ENCODE measurements around the gene LARGE1. TPM values are rescaled to one million over a fixed set of nuclear protein-coding genes. Genes with fewer than 3 reads are reported as not detected.

LARGE1 gene
- total and polyA plus RNA-seq, 2 of the 13 experiments (the other 11 are each of a cell fraction or from before 2014, with no cell fraction given): 8.4 to 11.0 TPM

DNA sequence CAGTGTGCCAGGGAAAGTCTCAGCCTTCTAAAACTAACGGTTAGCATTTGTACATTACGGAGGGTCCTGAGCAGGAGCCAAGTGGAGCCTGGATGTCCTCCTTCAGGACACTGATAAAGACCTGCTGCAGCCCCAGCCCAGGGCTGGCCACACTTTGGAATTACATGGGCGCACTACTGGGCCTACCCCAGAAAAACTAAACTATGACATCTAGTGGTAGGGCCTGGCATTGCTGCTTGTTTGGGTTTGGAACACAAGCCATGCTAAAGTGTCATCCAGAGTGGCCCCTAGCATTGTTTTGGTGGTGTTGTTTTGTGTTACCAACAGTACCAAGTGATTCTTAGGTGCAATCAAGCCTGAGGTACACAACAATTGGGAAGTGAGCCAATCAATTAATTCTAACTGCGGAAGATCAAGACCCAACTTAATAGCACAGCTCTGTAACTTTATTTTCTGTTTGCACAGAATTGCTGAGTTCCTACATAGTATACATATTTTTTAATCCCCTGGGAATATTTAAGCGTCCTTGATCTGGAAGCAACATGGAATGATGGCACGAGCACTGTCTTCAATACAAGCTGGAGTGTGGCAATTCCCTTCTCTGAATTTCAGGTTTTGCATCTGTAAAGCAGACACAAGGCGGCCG, 340.7 kb downstream of the LARGE1 start (continued):
- TF ChIP-seq, protein P1, sequence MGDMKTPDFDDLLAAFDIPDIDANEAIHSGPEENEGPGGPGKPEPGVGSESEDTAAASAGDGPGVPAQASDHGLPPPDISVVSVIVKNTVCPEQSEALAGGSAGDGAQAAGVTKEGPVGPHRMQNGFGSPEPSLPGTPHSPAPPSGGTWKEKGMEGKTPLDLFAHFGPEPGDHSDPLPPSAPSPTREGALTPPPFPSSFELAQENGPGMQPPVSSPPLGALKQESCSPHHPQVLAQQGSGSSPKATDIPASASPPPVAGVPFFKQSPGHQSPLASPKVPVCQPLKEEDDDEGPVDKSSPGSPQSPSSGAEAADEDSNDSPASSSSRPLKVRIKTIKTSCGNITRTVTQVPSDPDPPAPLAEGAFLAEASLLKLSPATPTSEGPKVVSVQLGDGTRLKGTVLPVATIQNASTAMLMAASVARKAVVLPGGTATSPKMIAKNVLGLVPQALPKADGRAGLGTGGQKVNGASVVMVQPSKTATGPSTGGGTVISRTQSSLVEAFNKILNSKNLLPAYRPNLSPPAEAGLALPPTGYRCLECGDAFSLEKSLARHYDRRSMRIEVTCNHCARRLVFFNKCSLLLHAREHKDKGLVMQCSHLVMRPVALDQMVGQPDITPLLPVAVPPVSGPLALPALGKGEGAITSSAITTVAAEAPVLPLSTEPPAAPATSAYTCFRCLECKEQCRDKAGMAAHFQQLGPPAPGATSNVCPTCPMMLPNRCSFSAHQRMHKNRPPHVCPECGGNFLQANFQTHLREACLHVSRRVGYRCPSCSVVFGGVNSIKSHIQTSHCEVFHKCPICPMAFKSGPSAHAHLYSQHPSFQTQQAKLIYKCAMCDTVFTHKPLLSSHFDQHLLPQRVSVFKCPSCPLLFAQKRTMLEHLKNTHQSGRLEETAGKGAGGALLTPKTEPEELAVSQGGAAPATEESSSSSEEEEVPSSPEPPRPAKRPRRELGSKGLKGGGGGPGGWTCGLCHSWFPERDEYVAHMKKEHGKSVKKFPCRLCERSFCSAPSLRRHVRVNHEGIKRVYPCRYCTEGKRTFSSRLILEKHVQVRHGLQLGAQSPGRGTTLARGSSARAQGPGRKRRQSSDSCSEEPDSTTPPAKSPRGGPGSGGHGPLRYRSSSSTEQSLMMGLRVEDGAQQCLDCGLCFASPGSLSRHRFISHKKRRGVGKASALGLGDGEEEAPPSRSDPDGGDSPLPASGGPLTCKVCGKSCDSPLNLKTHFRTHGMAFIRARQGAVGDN (CRISPR knock-in tag; IDR thresholded peaks at IDR 0.05): peak; percentile 32; the same call in 1 of the 2 replicates
- TF ChIP-seq, protein P2, sequence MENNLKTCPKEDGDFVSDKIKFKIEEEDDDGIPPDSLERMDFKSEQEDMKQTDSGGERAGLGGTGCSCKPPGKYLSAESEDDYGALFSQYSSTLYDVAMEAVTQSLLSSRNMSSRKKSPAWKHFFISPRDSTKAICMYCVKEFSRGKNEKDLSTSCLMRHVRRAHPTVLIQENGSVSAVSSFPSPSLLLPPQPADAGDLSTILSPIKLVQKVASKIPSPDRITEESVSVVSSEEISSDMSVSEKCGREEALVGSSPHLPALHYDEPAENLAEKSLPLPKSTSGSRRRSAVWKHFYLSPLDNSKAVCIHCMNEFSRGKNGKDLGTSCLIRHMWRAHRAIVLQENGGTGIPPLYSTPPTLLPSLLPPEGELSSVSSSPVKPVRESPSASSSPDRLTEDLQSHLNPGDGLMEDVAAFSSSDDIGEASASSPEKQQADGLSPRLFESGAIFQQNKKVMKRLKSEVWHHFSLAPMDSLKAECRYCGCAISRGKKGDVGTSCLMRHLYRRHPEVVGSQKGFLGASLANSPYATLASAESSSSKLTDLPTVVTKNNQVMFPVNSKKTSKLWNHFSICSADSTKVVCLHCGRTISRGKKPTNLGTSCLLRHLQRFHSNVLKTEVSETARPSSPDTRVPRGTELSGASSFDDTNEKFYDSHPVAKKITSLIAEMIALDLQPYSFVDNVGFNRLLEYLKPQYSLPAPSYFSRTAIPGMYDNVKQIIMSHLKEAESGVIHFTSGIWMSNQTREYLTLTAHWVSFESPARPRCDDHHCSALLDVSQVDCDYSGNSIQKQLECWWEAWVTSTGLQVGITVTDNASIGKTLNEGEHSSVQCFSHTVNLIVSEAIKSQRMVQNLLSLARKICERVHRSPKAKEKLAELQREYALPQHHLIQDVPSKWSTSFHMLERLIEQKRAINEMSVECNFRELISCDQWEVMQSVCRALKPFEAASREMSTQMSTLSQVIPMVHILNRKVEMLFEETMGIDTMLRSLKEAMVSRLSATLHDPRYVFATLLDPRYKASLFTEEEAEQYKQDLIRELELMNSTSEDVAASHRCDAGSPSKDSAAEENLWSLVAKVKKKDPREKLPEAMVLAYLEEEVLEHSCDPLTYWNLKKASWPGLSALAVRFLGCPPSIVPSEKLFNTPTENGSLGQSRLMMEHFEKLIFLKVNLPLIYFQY (CRISPR knock-in tag; IDR thresholded peaks at IDR 0.05; ENCODE audit: borderline replicate concordance): peak; percentile 70; the same call in 1 of the 2 replicates
- TF ChIP-seq, protein P3, sequence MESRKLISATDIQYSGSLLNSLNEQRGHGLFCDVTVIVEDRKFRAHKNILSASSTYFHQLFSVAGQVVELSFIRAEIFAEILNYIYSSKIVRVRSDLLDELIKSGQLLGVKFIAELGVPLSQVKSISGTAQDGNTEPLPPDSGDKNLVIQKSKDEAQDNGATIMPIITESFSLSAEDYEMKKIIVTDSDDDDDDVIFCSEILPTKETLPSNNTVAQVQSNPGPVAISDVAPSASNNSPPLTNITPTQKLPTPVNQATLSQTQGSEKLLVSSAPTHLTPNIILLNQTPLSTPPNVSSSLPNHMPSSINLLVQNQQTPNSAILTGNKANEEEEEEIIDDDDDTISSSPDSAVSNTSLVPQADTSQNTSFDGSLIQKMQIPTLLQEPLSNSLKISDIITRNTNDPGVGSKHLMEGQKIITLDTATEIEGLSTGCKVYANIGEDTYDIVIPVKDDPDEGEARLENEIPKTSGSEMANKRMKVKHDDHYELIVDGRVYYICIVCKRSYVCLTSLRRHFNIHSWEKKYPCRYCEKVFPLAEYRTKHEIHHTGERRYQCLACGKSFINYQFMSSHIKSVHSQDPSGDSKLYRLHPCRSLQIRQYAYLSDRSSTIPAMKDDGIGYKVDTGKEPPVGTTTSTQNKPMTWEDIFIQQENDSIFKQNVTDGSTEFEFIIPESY (CRISPR knock-in tag; IDR thresholded peaks at IDR 0.05): peak; percentile 41; the same call in 1 of the 2 replicates
- TF ChIP-seq ZKSCAN8 (CRISPR knock-in tag; IDR thresholded peaks at IDR 0.05; ENCODE audit: borderline replicate concordance): 0 out of 2 replicates have a peak, but pooled peaks have one; percentile 20
- TF ChIP-seq, protein P4, sequence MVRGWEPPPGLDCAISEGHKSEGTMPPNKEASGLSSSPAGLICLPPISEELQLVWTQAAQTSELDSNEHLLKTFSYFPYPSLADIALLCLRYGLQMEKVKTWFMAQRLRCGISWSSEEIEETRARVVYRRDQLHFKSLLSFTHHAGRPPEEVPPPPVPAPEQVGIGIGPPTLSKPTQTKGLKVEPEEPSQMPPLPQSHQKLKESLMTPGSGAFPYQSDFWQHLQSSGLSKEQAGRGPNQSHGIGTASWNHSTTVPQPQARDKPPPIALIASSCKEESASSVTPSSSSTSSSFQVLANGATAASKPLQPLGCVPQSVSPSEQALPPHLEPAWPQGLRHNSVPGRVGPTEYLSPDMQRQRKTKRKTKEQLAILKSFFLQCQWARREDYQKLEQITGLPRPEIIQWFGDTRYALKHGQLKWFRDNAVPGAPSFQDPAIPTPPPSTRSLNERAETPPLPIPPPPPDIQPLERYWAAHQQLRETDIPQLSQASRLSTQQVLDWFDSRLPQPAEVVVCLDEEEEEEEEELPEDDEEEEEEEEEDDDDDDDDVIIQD (CRISPR knock-in tag; IDR thresholded peaks at IDR 0.05; ENCODE audit: low read depth): peak; percentile 66; the same call in 1 of the 2 replicates
- TF ChIP-seq YY1 (IDR thresholded peaks at IDR 0.05; ENCODE audit: insufficient read depth, insufficient replicate concordance, low read depth, low read length): no peak
- no peak for TF ChIP-seq TSC22D2 (CRISPR knock-in tag; IDR thresholded peaks at IDR 0.05; ENCODE audit: borderline replicate concordance)
- no peak for TF ChIP-seq AHR (CRISPR knock-in tag; IDR thresholded peaks at IDR 0.05)
- TF ChIP-seq, protein P5, sequence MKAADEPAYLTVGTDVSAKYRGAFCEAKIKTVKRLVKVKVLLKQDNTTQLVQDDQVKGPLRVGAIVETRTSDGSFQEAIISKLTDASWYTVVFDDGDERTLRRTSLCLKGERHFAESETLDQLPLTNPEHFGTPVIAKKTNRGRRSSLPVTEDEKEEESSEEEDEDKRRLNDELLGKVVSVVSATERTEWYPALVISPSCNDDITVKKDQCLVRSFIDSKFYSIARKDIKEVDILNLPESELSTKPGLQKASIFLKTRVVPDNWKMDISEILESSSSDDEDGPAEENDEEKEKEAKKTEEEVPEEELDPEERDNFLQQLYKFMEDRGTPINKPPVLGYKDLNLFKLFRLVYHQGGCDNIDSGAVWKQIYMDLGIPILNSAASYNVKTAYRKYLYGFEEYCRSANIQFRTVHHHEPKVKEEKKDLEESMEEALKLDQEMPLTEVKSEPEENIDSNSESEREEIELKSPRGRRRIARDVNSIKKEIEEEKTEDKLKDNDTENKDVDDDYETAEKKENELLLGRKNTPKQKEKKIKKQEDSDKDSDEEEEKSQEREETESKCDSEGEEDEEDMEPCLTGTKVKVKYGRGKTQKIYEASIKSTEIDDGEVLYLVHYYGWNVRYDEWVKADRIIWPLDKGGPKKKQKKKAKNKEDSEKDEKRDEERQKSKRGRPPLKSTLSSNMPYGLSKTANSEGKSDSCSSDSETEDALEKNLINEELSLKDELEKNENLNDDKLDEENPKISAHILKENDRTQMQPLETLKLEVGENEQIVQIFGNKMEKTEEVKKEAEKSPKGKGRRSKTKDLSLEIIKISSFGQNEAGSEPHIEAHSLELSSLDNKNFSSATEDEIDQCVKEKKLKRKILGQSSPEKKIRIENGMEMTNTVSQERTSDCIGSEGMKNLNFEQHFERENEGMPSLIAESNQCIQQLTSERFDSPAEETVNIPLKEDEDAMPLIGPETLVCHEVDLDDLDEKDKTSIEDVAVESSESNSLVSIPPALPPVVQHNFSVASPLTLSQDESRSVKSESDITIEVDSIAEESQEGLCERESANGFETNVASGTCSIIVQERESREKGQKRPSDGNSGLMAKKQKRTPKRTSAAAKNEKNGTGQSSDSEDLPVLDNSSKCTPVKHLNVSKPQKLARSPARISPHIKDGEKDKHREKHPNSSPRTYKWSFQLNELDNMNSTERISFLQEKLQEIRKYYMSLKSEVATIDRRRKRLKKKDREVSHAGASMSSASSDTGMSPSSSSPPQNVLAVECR (CRISPR knock-in tag; IDR thresholded peaks at IDR 0.05; ENCODE audit: borderline replicate concordance): no peak; the same call in 1 of the 2 replicates
- TF ChIP-seq BORCS8-MEF2B (CRISPR knock-in tag; IDR thresholded peaks at IDR 0.05): peak; percentile 67; the same call in 1 of the 2 replicates
